GM21381 (cell line): ENCODE measurements around the gene INTS4.
"Not testable (repeated sequence)": the region's sequence is repeated elsewhere in the genome, so short reads cannot be mapped to it uniquely, and the experiment has no call there.

Source experiments
- ATAC-seq: cut with Tn5 transposase; IDR thresholded peaks from one replicate; pipeline ENCODE4 v1.9.1; 2021; ENCODE audit warnings: mild to moderate bottlenecking, moderate library complexity; ENCODE audit not compliant: unreplicated experiment

Gene INTS4

GRCh38 chr11:77994434-77995362 lies at the start of gene INTS4:
TSS of gene INTS4 (minus strand) at chr11:77994668. CDS start at chr11:77994643, 25 bp downstream.
- ATAC-seq: peak; percentile 98

- ATAC-seq: no peak
Measured at GRCh38 chr11:78041843-78042440, 47.5 kb upstream of the INTS4 start.

GRCh38 chr11:78041380-78041719 lies 46.9 kb upstream of the INTS4 start:
- ATAC-seq: not testable (repeated sequence)

- ATAC-seq: no peak
Measured at GRCh38 chr11:78040691-78041379, 46.4 kb upstream of the INTS4 start.

GRCh38 chr11:78039919-78040671 lies 45.6 kb upstream of the INTS4 start:
- ATAC-seq: peak; percentile 72

GRCh38 chr11:78039391-78039918 lies 45.0 kb upstream of the INTS4 start:
- ATAC-seq: peak; percentile 9

GRCh38 chr11:78038697-78039313 lies 44.3 kb upstream of the INTS4 start:
- ATAC-seq: no peak

- ATAC-seq: no peak
Measured at GRCh38 chr11:78037825-78038620, 43.6 kb upstream of the INTS4 start.

GRCh38 chr11:78037056-78037455 lies 42.6 kb upstream of the INTS4 start:
- no peak for ATAC-seq

- ATAC-seq: no peak
Measured at GRCh38 chr11:78036313-78036712, 41.8 kb upstream of the INTS4 start.

- no peak for ATAC-seq
Measured at GRCh38 chr11:78034623-78035022, 40.2 kb upstream of the INTS4 start.

GRCh38 chr11:78033040-78033439 lies 38.6 kb upstream of the INTS4 start:
- no peak for ATAC-seq

- no peak for ATAC-seq
Measured at GRCh38 chr11:78032090-78032489, 37.6 kb upstream of the INTS4 start.

GRCh38 chr11:78031629-78032028 lies 37.2 kb upstream of the INTS4 start:
- ATAC-seq: peak; percentile 88

GRCh38 chr11:78030429-78031325 lies 36.2 kb upstream of the INTS4 start:
- no peak for ATAC-seq

- not testable (repeated sequence) for ATAC-seq
Measured at GRCh38 chr11:78028423-78028822, 34.0 kb upstream of the INTS4 start.

GRCh38 chr11:78027759-78028158 lies 33.3 kb upstream of the INTS4 start:
- ATAC-seq: no peak

GRCh38 chr11:78025378-78025777 lies 30.9 kb upstream of the INTS4 start:
- no peak for ATAC-seq
